ENCODE measurements around the gene HGS. TPM values are rescaled to one million over a fixed set of nuclear protein-coding genes. Genes with fewer than 3 reads are reported as not detected.
A peak's percentile ranks its signal among the peaks of the same experiment; 100 is the strongest.

Gene HGS, protein sequence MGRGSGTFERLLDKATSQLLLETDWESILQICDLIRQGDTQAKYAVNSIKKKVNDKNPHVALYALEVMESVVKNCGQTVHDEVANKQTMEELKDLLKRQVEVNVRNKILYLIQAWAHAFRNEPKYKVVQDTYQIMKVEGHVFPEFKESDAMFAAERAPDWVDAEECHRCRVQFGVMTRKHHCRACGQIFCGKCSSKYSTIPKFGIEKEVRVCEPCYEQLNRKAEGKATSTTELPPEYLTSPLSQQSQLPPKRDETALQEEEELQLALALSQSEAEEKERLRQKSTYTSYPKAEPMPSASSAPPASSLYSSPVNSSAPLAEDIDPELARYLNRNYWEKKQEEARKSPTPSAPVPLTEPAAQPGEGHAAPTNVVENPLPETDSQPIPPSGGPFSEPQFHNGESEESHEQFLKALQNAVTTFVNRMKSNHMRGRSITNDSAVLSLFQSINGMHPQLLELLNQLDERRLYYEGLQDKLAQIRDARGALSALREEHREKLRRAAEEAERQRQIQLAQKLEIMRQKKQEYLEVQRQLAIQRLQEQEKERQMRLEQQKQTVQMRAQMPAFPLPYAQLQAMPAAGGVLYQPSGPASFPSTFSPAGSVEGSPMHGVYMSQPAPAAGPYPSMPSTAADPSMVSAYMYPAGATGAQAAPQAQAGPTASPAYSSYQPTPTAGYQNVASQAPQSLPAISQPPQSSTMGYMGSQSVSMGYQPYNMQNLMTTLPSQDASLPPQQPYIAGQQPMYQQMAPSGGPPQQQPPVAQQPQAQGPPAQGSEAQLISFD
- total RNA-seq (47.3 and 59.2 TPM in 2 replicates), polyA plus RNA-seq (128 and 142 TPM in 2 replicates)

- peak within 1 kb of the TSS; percentile 64 for H2AFZ ChIP-seq
- no peak for TF ChIP-seq EZH2phosphoT487 (IDR thresholded peaks at IDR 0.05; ENCODE audit: low read depth, severe bottlenecking, unreplicated experiment)
- no peak for TF ChIP-seq CTCF (IDR thresholded peaks at IDR 0.05; ENCODE audit: poor library complexity)
- TF ChIP-seq EZH2 (IDR thresholded peaks at IDR 0.05; ENCODE audit: borderline replicate concordance): no peak
- peaks cover 18% of the 10 kb centered on the region for H3K4me1 ChIP-seq (ENCODE audit: insufficient read depth)
- H3K27ac ChIP-seq: peak within 1 kb of the TSS; percentile 81
- H3K4me3 ChIP-seq: peak within 1 kb of the TSS; percentile 56
- DNase-seq (ENCODE audit: low spot score): peak; percentile 99
- H4K20me1 ChIP-seq (ENCODE audit: insufficient read depth, poor library complexity, severe bottlenecking): peaks cover 15% of the 10 kb centered on the region
- H3K4me2 ChIP-seq: peak within 1 kb of the TSS; percentile 97
- H3K9me3 ChIP-seq (ENCODE audit: low read depth): no peaks in the 10 kb centered on the region
- no peaks in the 10 kb centered on the region for H3K9me2 ChIP-seq (replicated peaks; ENCODE audit: insufficient read depth)
- peaks cover 65% of the 10 kb centered on the region for H3K79me2 ChIP-seq
- no peaks in the 10 kb centered on the region for H3K27me3 ChIP-seq
- H3K36me3 ChIP-seq (replicated peaks; ENCODE audit: insufficient read depth, low read depth): no peaks in the 10 kb centered on the region
- WGBS (ENCODE audit: low lambda C conversion rate, missing lambda C conversion rate): 1% methylated on average over 84 of the region's 112 CpGs
Observed at GRCh38 chr17:81683584-81684441, at the start of gene HGS, which contains the start of gene ARL16. Gene HGS (plus strand): TSS chr17:81684011. CDS start chr17:81684067, 56 bp downstream. Gene ARL16 (minus strand): TSS chr17:81683797. CDS start chr17:81683753, 44 bp downstream.

DNA sequence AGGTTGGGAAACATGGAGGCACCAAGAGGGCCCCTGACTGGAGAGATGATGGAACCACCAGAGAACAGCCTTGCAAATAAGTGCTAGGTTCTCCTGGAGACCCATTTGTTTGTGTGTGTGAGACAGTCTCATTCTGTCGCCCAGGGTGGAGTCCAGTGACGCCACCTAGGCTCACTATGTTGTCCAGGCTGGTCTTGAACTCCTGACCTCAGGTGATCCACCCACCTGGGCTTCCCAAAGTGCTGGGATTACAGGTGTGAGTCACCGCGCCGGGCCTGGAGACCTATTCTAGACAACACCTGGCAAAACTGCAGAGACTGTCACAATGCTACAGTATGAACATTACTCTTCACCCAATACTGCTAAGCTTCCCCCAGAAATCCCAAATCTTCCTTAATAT is 48.4 kb upstream of the HGS start:
- H3K79me2 ChIP-seq: peaks cover 61% of the 10 kb centered on the region

More for the DNA sequence above, 48.4 kb upstream of the HGS start:
- peak overlapping the region; percentile 81 for H3K4me2 ChIP-seq
- peaks cover 22% of the 10 kb centered on the region for H3K4me1 ChIP-seq (ENCODE audit: insufficient read depth)
- no peak overlapping the region for H2AFZ ChIP-seq
- H3K9me2 ChIP-seq (replicated peaks; ENCODE audit: insufficient read depth): no peaks in the 10 kb centered on the region
- 67% methylated on average over 5 of the region's 5 CpGs for WGBS (ENCODE audit: low lambda C conversion rate, missing lambda C conversion rate)
- H4K20me1 ChIP-seq (ENCODE audit: insufficient read depth, poor library complexity, severe bottlenecking): peaks cover 47% of the 10 kb centered on the region
- no peak for DNase-seq (ENCODE audit: low spot score)
- H3K36me3 ChIP-seq (replicated peaks; ENCODE audit: insufficient read depth, low read depth): no peaks in the 10 kb centered on the region
- peak overlapping the region; percentile 56 for H3K4me3 ChIP-seq
- peak overlapping the region; percentile 97 for H3K27ac ChIP-seq
- no peaks in the 10 kb centered on the region for H3K9me3 ChIP-seq (ENCODE audit: low read depth)
- no peaks in the 10 kb centered on the region for H3K27me3 ChIP-seq
- TF ChIP-seq CTCF (IDR thresholded peaks at IDR 0.05; ENCODE audit: poor library complexity) (no peak), EZH2phosphoT487 (IDR thresholded peaks at IDR 0.05; ENCODE audit: low read depth, severe bottlenecking, unreplicated experiment) (no peak), EZH2 (IDR thresholded peaks at IDR 0.05; ENCODE audit: borderline replicate concordance) (no peak)
